Adrenal gland (tissue), 5 donors: ENCODE measurements around the gene TNS1.

ENCODE experiments used
- CTCF ChIP-seq, 6 experiments: fragments of 450-650 bp in 4 of 6; fragments of 200-600 bp in 2 of 6; sonication (generic) in 1 of 6; IDR thresholded peaks; 1 replicate in 5 of 6; 2 replicates in 1 of 6; pipeline versions ENCODE4 v1.5.1 to v1.8.0; 2016 to 2021; ENCODE audit warnings: antibody characterized with exemption in 6 of 6, mild to moderate bottlenecking in 2 of 6, moderate library complexity in 1 of 6
- POLR2A ChIP-seq, 2 donors: fragments of 450-650 bp; IDR thresholded peaks; one replicate each; pipeline ENCODE4 v1.6.1; 2017; ENCODE audit warnings: antibody characterized with exemption in 2 of 2, mild to moderate bottlenecking in 2 of 2, moderate library complexity in 1 of 2
- donor health status: DM: no; HTN: no; CAD: no.

- TF ChIP-seq CTCF (IDR thresholded peaks at IDR 0.05) = no peak
- no peak for TF ChIP-seq POLR2A (IDR thresholded peaks at IDR 0.05)
Measured at GRCh38 chr2:217919204-217919603, 83.6 kb downstream of the TNS1 start.
